ENCODE results near the gene RWDD4.

DNA sequence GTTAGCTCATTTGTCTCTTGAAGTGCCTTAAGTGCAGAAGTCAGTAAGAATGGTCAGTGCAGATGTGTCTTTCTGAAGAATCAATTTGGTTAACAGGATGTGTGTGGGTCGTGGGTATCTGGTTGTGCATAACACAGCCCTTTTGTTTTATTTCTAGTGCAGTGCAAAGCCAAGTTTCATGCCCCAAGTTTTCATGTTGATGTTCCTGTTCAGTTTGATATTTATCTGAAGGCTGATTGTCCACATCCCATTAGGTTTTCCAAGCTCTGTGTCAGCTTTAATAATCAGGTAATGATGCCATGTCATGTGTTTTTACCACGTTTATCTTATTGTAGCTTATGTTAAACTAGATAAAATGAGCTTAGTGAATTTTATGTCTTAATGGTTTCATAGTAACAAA is 27.5 kb upstream of the RWDD4 start:
- TF ChIP-seq POLR2A (IDR thresholded peaks at IDR 0.05; ENCODE audit: low read length) (no peak), PHF8 (IDR thresholded peaks at IDR 0.05; ENCODE audit: borderline replicate concordance, low read depth) (no peak), JUN (IDR thresholded peaks at IDR 0.05) (no peak), HEYL (CRISPR knock-in tag; IDR thresholded peaks at IDR 0.05) (no peak), RFX5 (IDR thresholded peaks at IDR 0.05) (no peak), EP300 (IDR thresholded peaks at IDR 0.05) (no peak), MAFK (IDR thresholded peaks at IDR 0.05; ENCODE audit: partially characterized antibody) (no peak), CEBPB (IDR thresholded peaks at IDR 0.05) (no peak), NFE2L2 (conservative IDR thresholded peaks at IDR 0.05; ENCODE audit: low read length) (no peak), ZFP36 (IDR thresholded peaks at IDR 0.05; ENCODE audit: borderline replicate concordance, partially characterized antibody) (no peak), EHF (CRISPR knock-in tag; IDR thresholded peaks at IDR 0.05) (no peak)
- TF ChIP-seq, protein P1, sequence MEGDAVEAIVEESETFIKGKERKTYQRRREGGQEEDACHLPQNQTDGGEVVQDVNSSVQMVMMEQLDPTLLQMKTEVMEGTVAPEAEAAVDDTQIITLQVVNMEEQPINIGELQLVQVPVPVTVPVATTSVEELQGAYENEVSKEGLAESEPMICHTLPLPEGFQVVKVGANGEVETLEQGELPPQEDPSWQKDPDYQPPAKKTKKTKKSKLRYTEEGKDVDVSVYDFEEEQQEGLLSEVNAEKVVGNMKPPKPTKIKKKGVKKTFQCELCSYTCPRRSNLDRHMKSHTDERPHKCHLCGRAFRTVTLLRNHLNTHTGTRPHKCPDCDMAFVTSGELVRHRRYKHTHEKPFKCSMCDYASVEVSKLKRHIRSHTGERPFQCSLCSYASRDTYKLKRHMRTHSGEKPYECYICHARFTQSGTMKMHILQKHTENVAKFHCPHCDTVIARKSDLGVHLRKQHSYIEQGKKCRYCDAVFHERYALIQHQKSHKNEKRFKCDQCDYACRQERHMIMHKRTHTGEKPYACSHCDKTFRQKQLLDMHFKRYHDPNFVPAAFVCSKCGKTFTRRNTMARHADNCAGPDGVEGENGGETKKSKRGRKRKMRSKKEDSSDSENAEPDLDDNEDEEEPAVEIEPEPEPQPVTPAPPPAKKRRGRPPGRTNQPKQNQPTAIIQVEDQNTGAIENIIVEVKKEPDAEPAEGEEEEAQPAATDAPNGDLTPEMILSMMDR (IDR thresholded peaks at IDR 0.05): no peak
- TF ChIP-seq, protein P2, sequence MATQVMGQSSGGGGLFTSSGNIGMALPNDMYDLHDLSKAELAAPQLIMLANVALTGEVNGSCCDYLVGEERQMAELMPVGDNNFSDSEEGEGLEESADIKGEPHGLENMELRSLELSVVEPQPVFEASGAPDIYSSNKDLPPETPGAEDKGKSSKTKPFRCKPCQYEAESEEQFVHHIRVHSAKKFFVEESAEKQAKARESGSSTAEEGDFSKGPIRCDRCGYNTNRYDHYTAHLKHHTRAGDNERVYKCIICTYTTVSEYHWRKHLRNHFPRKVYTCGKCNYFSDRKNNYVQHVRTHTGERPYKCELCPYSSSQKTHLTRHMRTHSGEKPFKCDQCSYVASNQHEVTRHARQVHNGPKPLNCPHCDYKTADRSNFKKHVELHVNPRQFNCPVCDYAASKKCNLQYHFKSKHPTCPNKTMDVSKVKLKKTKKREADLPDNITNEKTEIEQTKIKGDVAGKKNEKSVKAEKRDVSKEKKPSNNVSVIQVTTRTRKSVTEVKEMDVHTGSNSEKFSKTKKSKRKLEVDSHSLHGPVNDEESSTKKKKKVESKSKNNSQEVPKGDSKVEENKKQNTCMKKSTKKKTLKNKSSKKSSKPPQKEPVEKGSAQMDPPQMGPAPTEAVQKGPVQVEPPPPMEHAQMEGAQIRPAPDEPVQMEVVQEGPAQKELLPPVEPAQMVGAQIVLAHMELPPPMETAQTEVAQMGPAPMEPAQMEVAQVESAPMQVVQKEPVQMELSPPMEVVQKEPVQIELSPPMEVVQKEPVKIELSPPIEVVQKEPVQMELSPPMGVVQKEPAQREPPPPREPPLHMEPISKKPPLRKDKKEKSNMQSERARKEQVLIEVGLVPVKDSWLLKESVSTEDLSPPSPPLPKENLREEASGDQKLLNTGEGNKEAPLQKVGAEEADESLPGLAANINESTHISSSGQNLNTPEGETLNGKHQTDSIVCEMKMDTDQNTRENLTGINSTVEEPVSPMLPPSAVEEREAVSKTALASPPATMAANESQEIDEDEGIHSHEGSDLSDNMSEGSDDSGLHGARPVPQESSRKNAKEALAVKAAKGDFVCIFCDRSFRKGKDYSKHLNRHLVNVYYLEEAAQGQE (IDR thresholded peaks at IDR 0.05): no peak
